NCI-H82 treated with DMSO at 0.1 percent for 48 hours (cell line): Measurements from ENCODE around the gene FAM200B.
"Not testable (repeated sequence)": the region's sequence is repeated elsewhere in the genome, so short reads cannot be mapped to it uniquely, and the experiment has no call there.

ENCODE experiments used
- DNase-seq: peaks from one replicate; lab custom pipeline; 2025; ENCODE audit not compliant: unreplicated experiment; lab: John Stamatoyannopoulos, UW

FAM200B gene

GRCh38 chr4:15733061-15733460 lies 51.4 kb downstream of the FAM200B start:
- not testable (repeated sequence) for DNase-seq

- no peak for DNase-seq
Measured at GRCh38 chr4:15735536-15735935, 53.9 kb downstream of the FAM200B start.

GRCh38 chr4:15736514-15737050 lies 55.0 kb downstream of the FAM200B start:
- DNase-seq: no peak

- no peak for DNase-seq
Measured at GRCh38 chr4:15737255-15737654, 55.6 kb downstream of the FAM200B start.

- DNase-seq: no peak
Measured at GRCh38 chr4:15738877-15739276, 57.2 kb downstream of the FAM200B start.
